Activated gamma-delta T cell treated with anti-CD3 and anti-CD28 coated beads, Interleukin-2, amount 50 U/mL, for 16 hours (primary cell): ENCODE measurements around the gene COTL1.
A peak's percentile ranks its signal among the peaks of the same experiment; 100 is the strongest.
"Not testable (repeated sequence)": the region's sequence is repeated elsewhere in the genome, so short reads cannot be mapped to it uniquely, and the experiment has no call there.

Experiments used
- DNase-seq: peaks from one replicate; pipeline ENCODE4 v3.0.0-alpha.2; 2020; ENCODE audit warnings: low read depth

Gene COTL1

DNA sequence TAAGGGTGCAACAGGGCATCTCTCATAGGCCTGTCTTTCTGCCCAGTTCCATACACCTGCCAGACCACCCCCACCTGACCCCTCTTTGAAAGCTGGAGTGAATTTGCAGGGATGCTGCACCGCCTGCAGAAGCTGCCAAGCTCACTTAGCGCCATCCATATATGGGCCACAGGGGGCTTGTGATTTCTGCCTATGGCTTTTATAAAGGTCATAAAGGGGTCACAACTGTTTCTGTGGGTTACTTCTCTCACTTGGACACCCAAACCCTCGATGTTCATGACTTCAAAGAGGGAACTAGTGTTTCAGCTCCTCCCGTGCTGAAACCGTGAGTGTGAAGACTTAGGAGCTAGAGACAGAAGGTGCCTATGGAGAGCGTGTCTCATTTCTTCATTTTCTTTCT lies 89.6 kb downstream of the COTL1 start:
- DNase-seq = no peak

DNA sequence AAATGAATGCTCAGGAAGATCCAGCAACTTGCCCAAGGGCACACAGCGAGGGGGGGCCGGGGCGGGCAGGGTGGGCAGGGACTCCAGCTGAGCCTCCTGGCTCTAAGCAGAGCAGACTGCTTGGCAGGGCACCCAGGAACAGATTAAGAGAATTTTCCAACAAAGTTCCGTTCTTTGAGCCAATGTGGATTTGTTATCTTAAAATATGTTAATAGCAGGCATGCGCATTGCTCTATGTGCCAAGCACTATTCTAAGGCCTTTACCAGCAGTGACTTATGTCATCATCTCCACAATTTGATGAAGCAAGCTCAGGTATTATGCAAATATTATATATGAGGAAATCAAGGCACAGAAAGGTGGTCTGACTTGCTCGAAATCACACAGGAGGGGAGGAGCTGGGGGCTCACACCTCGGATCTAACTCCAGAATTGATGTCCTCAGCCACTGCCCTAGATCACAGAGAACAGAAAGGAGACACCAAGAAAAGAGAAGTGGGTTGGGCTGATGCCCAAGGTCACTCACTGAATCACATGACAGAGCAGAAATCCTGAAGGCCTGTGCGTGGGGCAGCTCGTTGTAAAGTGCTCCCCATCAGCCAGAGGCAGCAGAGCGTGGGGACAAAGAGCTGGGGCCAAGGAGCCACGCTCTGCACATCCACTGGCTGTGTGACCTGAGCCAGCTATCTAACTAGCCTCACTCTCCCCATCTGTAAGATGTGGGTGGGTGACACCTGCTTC lies 90.2 kb downstream of the COTL1 start:
- no peak for DNase-seq

DNA sequence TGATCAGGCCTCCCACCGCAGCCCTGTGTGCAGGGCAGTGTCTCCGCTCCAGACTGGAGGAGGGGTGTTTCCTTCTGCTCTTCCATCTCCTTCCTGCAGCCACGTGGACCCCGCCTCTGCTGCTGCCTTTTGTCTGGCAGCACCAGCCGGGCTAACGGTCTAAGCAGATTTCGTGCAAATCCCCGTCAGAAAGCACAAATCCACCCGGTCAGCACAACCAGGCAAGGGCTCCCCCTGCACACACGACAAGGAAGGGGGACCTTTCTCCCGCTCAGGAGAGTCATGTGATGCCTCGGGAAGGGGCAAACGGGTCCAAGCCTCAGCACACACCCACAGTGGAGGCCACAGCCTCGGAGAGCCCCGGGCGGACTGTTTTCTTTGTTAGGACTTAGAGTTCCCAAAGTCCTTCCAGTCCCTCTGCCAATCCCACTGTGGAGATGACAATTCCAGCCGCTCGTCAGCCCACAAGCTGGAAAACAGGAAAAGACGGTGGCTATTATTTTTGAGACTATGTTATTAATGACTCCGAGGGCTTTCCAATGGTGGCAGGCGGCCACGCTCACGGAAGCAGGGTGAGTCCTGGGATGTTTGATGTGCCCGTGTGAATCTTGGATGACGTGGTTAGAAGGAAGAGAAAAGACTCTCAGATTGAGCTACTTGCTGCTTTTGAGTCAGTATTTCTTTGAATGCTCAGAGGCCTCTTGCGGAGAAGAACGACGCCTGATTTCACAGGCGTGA lies 90.9 kb downstream of the COTL1 start:
- DNase-seq = no peak

DNA sequence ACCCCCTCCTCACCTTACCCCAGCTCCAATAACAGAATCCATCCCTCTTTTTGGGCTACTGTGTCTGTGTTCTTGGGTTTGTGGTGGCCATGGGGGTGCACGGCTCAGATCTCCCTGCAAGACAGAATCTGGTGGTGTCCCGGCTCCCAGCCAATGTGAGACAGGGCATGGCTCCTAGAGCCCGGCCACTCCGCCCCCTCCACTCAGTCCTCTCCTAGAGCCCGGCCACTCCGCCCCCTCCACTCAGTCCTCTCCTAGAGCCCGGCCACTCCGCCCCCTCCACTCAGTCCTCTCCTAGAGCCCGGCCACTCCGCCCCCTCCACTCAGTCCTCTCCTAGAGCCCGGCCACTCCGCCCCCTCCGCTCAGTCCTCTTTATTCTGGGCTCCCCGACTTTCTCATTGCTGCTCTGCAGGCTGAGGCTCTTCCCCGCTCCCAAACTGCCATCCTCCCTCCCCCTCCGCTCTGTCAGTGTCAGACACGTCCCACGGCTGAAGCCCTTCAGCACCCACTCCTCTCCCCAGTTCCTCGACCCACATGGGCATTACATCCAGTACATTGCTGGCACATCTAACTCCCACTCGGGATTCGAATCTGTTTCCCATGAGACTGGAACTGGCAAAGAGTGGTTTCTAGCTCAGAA lies 92.8 kb downstream of the COTL1 start:
- DNase-seq = not testable (repeated sequence)

DNA sequence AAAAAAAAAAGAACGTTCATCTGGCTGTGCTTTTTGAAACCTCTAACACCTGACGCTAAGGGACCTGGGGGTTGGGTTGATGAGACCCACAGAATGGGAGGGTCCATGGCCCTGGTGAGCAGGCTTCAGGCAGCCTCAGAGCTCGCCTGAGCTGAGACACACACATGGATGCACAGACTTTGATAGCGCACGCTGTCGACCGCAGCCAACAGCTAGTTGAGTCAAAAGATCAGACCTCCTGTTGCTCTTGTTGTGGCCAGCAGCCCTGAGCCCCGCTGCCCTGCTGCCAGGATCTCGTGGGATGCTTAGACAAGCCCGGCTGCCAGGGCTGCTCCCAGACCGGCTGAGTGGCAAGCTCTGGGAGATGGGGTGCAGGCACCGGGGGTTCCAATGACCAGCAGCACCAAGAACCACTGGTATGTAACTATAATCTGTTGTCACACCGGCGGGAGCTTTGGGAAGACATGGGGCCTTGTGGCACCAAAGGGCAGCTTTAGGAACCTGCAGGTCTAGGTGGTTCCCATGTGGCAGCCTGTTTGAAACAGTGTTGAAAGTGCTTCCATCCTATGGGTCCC lies 93.4 kb downstream of the COTL1 start:
- no peak for DNase-seq

DNA sequence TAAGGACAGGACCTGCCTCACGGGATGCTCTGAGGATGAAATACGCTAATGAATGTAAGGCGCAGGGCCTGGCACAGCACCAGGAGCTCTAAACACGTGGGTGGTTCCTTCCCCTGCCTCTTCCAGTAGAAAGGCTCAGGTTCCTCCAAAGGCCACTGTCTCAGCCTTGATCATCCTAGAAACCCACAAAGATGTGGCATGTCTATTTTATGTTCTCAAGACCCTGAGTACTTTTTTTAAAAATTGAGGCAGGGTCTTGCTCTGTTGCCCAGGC lies 96.4 kb downstream of the COTL1 start:
- no peak for DNase-seq

DNA sequence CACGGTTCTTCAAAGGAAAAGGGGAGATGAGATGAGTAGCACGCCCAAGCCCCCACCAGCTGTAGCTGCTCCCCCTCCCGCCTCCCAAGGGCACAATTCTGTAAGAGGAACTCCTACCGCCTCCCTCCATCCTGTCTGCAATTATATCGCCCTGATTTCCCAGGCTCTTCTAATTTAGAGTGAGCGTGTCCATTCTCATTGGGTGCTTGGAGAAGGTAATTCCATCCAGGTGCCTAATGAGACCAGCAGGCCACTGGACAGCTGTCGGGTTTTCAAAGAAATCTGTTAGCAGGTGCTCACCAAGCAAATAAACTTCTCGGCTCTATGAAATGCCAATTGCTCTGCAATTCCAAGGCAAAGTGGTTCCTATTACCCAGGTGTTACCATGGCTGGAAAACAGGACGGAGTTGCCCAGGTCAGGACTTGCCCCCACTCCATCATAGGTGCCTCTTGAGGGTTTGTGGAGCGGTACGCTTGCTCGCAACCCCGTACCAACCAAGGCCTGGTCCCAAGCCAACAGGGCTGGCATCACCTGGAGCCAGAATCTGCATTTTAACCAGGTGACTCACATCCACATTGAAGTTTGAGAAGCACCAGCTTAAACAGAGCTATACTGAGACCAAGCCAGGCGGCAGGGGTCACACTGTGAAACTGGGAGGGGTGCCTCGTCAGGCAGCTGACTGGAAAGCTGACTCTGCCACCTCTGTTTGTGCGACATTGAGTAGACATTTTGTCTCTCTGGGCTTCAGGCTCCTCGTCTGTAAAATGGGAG lies 97.0 kb downstream of the COTL1 start:
- no peak for DNase-seq

DNA sequence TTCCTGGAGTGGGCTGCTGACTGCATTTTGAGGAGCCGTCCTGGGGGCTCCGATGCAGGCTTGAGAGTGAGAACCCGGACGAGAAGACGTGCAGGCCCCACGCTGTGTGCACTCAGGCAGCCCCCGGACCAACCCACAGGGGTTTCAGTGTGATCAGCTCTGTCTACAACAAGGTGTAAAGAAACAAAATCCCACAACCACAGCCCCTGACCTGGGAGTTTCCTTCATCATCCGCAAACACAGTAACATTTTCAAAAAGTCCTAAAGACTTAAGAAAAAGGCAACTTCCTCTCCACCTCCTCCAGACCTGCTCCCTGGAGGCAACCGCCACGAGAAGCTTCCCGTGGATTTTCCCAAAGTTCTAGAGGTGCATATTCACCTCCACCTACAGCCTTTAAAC lies 98.0 kb downstream of the COTL1 start:
- no peak for DNase-seq

DNA sequence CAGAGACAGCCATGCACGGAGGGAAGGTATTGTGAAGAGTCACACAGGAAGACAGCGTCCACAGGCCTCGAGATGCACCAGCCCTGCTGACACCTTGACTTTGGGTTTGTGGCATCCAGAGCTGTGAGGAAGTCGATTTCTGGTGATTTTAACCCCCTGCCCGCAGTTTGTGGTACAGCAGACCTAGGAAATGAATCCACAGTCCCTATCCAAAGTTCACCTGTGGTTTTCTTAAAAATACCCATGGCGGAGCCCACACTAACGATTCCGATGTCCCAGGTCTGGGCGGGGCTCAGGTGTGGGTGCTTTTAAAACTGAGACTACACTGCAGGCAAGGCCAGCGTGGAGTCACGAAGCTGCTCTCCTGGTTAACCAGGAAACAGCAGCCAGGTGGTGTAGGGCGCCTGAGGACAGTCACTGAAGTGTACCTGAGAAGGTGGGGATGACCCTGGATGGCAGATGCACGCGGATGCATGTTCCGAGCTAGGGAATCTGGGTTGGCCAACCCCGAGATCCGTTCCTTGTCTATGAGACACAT lies 99.0 kb downstream of the COTL1 start:
- peak; percentile 54 for DNase-seq

DNA sequence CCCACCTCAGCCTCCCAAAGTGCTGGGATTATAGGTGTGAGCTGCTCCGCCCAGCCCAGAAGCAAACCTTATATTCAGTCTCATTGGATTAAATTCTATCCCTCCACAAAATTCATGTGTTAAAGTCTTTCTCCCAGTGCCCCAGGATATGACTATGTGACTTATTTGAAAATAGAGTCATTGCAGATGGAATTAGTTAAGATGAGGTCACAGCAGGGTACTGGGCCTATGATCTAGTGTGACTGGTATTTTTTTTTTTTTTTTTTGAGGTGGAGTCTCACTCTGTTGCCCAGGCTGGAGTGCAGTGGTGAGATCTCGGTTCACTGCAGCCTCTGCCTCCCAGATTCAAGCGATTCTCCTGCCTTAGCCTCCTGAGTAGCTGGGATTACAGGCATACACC lies 99.7 kb downstream of the COTL1 start:
- DNase-seq = not testable (repeated sequence)

DNA sequence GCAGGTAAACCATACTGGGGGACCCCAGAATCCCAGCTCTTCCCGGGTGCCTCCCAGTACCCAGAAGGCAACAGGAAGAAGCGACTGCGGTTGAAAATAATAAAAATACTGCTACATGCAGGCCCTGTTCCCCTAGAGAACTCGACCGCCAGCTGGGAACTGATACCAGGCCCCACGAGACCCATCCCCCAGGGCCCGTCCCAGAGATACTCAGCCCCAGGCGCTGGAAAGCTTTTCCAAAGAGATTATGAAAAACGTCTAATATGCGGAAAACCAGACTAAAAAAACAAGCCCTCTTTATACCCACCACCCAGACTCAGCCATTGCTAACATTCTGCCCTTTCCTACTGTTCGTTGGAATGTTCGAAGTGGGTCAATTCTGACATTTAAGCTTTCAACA lies 100.5 kb downstream of the COTL1 start:
- no peak for DNase-seq
